ENCODE data around the gene CYP46A1. TPM values are rescaled to one million over a fixed set of nuclear protein-coding genes. Genes with fewer than 3 reads are reported as not detected.

The CYP46A1 gene
- total RNA-seq, 4 donors from 2014 or later = 0.04 to 1.1 TPM; not detected in 2

- intact Hi-C loops (cut with DNase I) = no loop called here
- WGBS, 2 donors = 74 to 80% methylated on average over 3 to 6 of the region's 7 CpGs
- no peaks in the 10 kb centered on the region for H3K36me3 ChIP-seq
- no peak for DNase-seq
- no peak for TF ChIP-seq CTCF (IDR thresholded peaks at IDR 0.05)
- no peak for TF ChIP-seq POLR2A (IDR thresholded peaks at IDR 0.05)
- H3K9me3 ChIP-seq = no peaks in the 10 kb centered on the region
- no peak overlapping the region for H3K4me3 ChIP-seq
- peaks cover 0 to 20% (median 0%) of the 10 kb centered on the region in 3 donors for H3K4me1 ChIP-seq
- no peak overlapping the region for H3K27ac ChIP-seq
- peaks cover 0 to 40% (median 0%) of the 10 kb centered on the region in 4 donors for H3K27me3 ChIP-seq
Observed at GRCh38 chr14:99647411-99647810, 36.7 kb upstream of the CYP46A1 start.

GRCh38 chr14:99648027-99648784 is 35.9 kb upstream of the CYP46A1 start:
- Histone ChIP-seq H3K9me3 (no peaks in the 10 kb centered on the region), H3K27ac (no peak overlapping the region), H3K27me3 (peaks cover 0 to 40% (median 0%) of the 10 kb centered on the region in 4 donors), H3K4me3 (no peak overlapping the region), H3K4me1 (peaks cover 0 to 20% (median 0%) of the 10 kb centered on the region in 3 donors), H3K36me3 (no peaks in the 10 kb centered on the region)
- intact Hi-C loops (cut with DNase I) = no loop called here
- TF ChIP-seq POLR2A (IDR thresholded peaks at IDR 0.05) = no peak
- no peak for TF ChIP-seq CTCF (IDR thresholded peaks at IDR 0.05)
- WGBS, 2 donors = 50 to 82% methylated on average over 1 to 8 of the region's 8 CpGs
- no peak for DNase-seq

- H3K36me3 ChIP-seq = no peaks in the 10 kb centered on the region
- no peak overlapping the region for H3K27ac ChIP-seq
- peaks cover 0 to 32% (median 0%) of the 10 kb centered on the region in 4 donors for H3K27me3 ChIP-seq
Observed at GRCh38 chr14:99649219-99649618, 34.9 kb upstream of the CYP46A1 start.

GRCh38 chr14:99649643-99650042 is 34.5 kb upstream of the CYP46A1 start:
- no peaks in the 10 kb centered on the region for H3K36me3 ChIP-seq
- peaks cover 0 to 27% (median 0%) of the 10 kb centered on the region in 4 donors for H3K27me3 ChIP-seq
- TF ChIP-seq POLR2A (IDR thresholded peaks at IDR 0.05) (no peak), CTCF (IDR thresholded peaks at IDR 0.05) (no peak)
- H3K4me1 ChIP-seq = peaks cover 0 to 23% (median 0%) of the 10 kb centered on the region in 3 donors
- H3K4me3 ChIP-seq = no peak overlapping the region
- WGBS, 2 donors = 66 to 81% methylated on average over 4 to 8 of the region's 8 CpGs
- H3K9me3 ChIP-seq = no peaks in the 10 kb centered on the region
- DNase-seq = no peak
- no peak overlapping the region for H3K27ac ChIP-seq
- intact Hi-C loops (cut with DNase I) = no loop called here

More at GRCh38 chr14:99649219-99649618, 34.9 kb upstream of the CYP46A1 start:
- Histone ChIP-seq H3K9me3 (no peaks in the 10 kb centered on the region), H3K4me1 (peaks cover 0 to 22% (median 0%) of the 10 kb centered on the region in 3 donors), H3K4me3 (no peak overlapping the region)
- TF ChIP-seq CTCF (IDR thresholded peaks at IDR 0.05) = no peak
- no peak for TF ChIP-seq POLR2A (IDR thresholded peaks at IDR 0.05)
- 66 to 78% methylated on average over 4 to 8 of the region's 8 CpGs for WGBS, 2 donors
- intact Hi-C loops (cut with DNase I) = no loop called here
- DNase-seq = no peak

GRCh38 chr14:99650189-99650588 is 33.9 kb upstream of the CYP46A1 start:
- no peak overlapping the region for H3K27ac ChIP-seq
- peaks cover 0 to 23% (median 0%) of the 10 kb centered on the region in 4 donors for H3K27me3 ChIP-seq
- no peak for DNase-seq
- no peak overlapping the region for H3K4me3 ChIP-seq
- H3K36me3 ChIP-seq = no peaks in the 10 kb centered on the region
- peaks cover 0 to 19% (median 0%) of the 10 kb centered on the region in 3 donors for H3K4me1 ChIP-seq
- intact Hi-C loops (cut with DNase I) = no loop called here
- no peaks in the 10 kb centered on the region for H3K9me3 ChIP-seq
- WGBS, 2 donors = 51 to 67% methylated on average over 2 to 4 of the region's 9 CpGs
- TF ChIP-seq POLR2A (IDR thresholded peaks at IDR 0.05) (no peak), CTCF (IDR thresholded peaks at IDR 0.05) (no peak)
